Subcutaneous abdominal adipose tissue (tissue), 5 donors: ENCODE data around the gene C10orf62.
"Not testable (repeated sequence)": the region's sequence is repeated elsewhere in the genome, so short reads cannot be mapped to it uniquely, and the experiment has no call there.

Experiments used
- H3K27ac ChIP-seq: one replicate; pipeline ENCODE4 v1.7.0; 2013; ENCODE audit warnings: low read depth, mild to moderate bottlenecking, inconsistent platforms, low read length, moderate library complexity
- H3K27me3 ChIP-seq, 5 donors: one replicate each; pipeline ENCODE4 v1.7.0; 2013; ENCODE audit warnings: low read length in 5 of 5, inconsistent platforms in 1 of 5; ENCODE audit not compliant: control insufficient read depth in 5 of 5, insufficient read depth in 4 of 5
- H3K36me3 ChIP-seq, 5 donors: one replicate each; pipeline ENCODE4 v1.7.0; 2013; ENCODE audit warnings: low read length in 5 of 5; ENCODE audit not compliant: control insufficient read depth in 5 of 5, insufficient read depth in 5 of 5
- H3K4me1 ChIP-seq, 5 donors: one replicate each; pipeline ENCODE4 v1.7.0; 2013; ENCODE audit warnings: low read length in 5 of 5, mild to moderate bottlenecking in 3 of 5, moderate library complexity in 1 of 5; ENCODE audit not compliant: control insufficient read depth in 5 of 5, insufficient read depth in 5 of 5
- H3K4me3 ChIP-seq, 5 donors: one replicate each; pipeline ENCODE4 v1.7.0; 2013; ENCODE audit warnings: low read length in 5 of 5, low read depth in 1 of 5
- H3K9ac ChIP-seq, 5 donors: one replicate each; pipeline ENCODE4 v1.7.0; 2013; ENCODE audit warnings: low read length in 5 of 5, mild to moderate bottlenecking in 4 of 5, moderate library complexity in 3 of 5
- H3K9me3 ChIP-seq, 5 donors: one replicate each; pipeline ENCODE4 v1.7.0; 2013; ENCODE audit warnings: low read length in 5 of 5; ENCODE audit not compliant: control insufficient read depth in 5 of 5
- donor health status: healthy.
- donor health status: healthy.
- donor health status: healthy.
- donor health status: healthy.
- donor health status: healthy.

The C10orf62 gene

GRCh38 chr10:97573672-97574071, 15.8 kb upstream of the C10orf62 start:
- H3K9ac ChIP-seq, result no peak overlapping the region
- H3K4me3 ChIP-seq, result no peak overlapping the region
- peaks cover 4 to 11% (median 11%) of the 10 kb centered on the region in 5 donors for H3K4me1 ChIP-seq
- H3K27me3 ChIP-seq, result no peaks in the 10 kb centered on the region
- H3K27ac ChIP-seq, result no peak overlapping the region
- no peaks in the 10 kb centered on the region for H3K9me3 ChIP-seq
- peaks cover 3 to 32% (median 24%) of the 10 kb centered on the region in 5 donors for H3K36me3 ChIP-seq

GRCh38 chr10:97574374-97575126, 15.0 kb upstream of the C10orf62 start:
- Histone ChIP-seq H3K9me3 (no peaks in the 10 kb centered on the region), H3K9ac (no peak overlapping the region)

GRCh38 chr10:97575127-97575668, 14.3 kb upstream of the C10orf62 start:
- Histone ChIP-seq H3K27me3 (peaks cover 0 to 3% (median 0%) of the 10 kb centered on the region in 5 donors), H3K27ac (no peak overlapping the region), H3K9ac (no peak overlapping the region), H3K4me1 (peaks cover 4 to 11% (median 11%) of the 10 kb centered on the region in 5 donors), H3K9me3 (no peaks in the 10 kb centered on the region), H3K36me3 (peaks cover 0 to 17% (median 12%) of the 10 kb centered on the region in 5 donors), H3K4me3 (no peak overlapping the region)

More at GRCh38 chr10:97574374-97575126, 15.0 kb upstream of the C10orf62 start:
- H3K4me1 ChIP-seq, result peaks cover 4 to 11% (median 11%) of the 10 kb centered on the region in 5 donors
- peaks cover 0 to 24% (median 18%) of the 10 kb centered on the region in 5 donors for H3K36me3 ChIP-seq
- H3K4me3 ChIP-seq, result no peak overlapping the region
- peaks cover 0 to 3% (median 0%) of the 10 kb centered on the region in 5 donors for H3K27me3 ChIP-seq
- no peak overlapping the region for H3K27ac ChIP-seq

- not testable (repeated sequence) for H3K9ac ChIP-seq, H3K9me3 ChIP-seq, H3K27me3 ChIP-seq, H3K27ac ChIP-seq, H3K36me3 ChIP-seq, H3K4me3 ChIP-seq
- peaks cover 4 to 18% (median 15%) of the 10 kb centered on the region in 5 donors for H3K4me1 ChIP-seq
Measured at GRCh38 chr10:97576487-97576886, 13.0 kb upstream of the C10orf62 start.

- H3K9ac ChIP-seq, result no peak overlapping the region
- no peak overlapping the region for H3K4me3 ChIP-seq
- H3K27ac ChIP-seq, result no peak overlapping the region
- H3K27me3 ChIP-seq, result peaks cover 0 to 3% (median 0%) of the 10 kb centered on the region in 5 donors
- no peaks in the 10 kb centered on the region for H3K36me3 ChIP-seq
- peaks cover 0 to 10% (median 7%) of the 10 kb centered on the region in 5 donors for H3K4me1 ChIP-seq
- no peaks in the 10 kb centered on the region for H3K9me3 ChIP-seq
Measured at GRCh38 chr10:97577701-97578100, 11.8 kb upstream of the C10orf62 start.

GRCh38 chr10:97578171-97578844, 11.2 kb upstream of the C10orf62 start:
- no peaks in the 10 kb centered on the region for H3K9me3 ChIP-seq
- no peak overlapping the region for H3K9ac ChIP-seq
- H3K27ac ChIP-seq, result no peak overlapping the region
- H3K27me3 ChIP-seq, result peaks cover 0 to 3% (median 0%) of the 10 kb centered on the region in 5 donors
- peaks cover 0 to 7% (median 3%) of the 10 kb centered on the region in 5 donors for H3K4me1 ChIP-seq
- H3K4me3 ChIP-seq, result peak overlapping the region in 1 of 5 donors; percentile 19
- H3K36me3 ChIP-seq, result no peaks in the 10 kb centered on the region

- no peaks in the 10 kb centered on the region for H3K36me3 ChIP-seq
- no peak overlapping the region for H3K9ac ChIP-seq
- H3K9me3 ChIP-seq, result no peaks in the 10 kb centered on the region
- peaks cover 0 to 3% (median 0%) of the 10 kb centered on the region in 5 donors for H3K27me3 ChIP-seq
- no peak overlapping the region for H3K4me3 ChIP-seq
- no peak overlapping the region for H3K27ac ChIP-seq
- H3K4me1 ChIP-seq, result peaks cover 0 to 30% (median 22%) of the 10 kb centered on the region in 5 donors
Measured at GRCh38 chr10:97580421-97581367, 8.8 kb upstream of the C10orf62 start.

- Histone ChIP-seq H3K9ac (no peak overlapping the region), H3K36me3 (no peaks in the 10 kb centered on the region), H3K4me1 (peaks cover 0 to 35% (median 22%) of the 10 kb centered on the region in 5 donors), H3K27me3 (peaks cover 0 to 3% (median 0%) of the 10 kb centered on the region in 5 donors), H3K27ac (no peak overlapping the region), H3K9me3 (no peaks in the 10 kb centered on the region), H3K4me3 (no peak overlapping the region)
Measured at GRCh38 chr10:97582169-97582568, 7.4 kb upstream of the C10orf62 start.

GRCh38 chr10:97583476-97583875, 6.0 kb upstream of the C10orf62 start:
- Histone ChIP-seq H3K4me1 (peaks cover 0 to 35% (median 22%) of the 10 kb centered on the region in 5 donors), H3K27me3 (peaks cover 0 to 3% (median 0%) of the 10 kb centered on the region in 5 donors), H3K4me3 (no peak overlapping the region), H3K9ac (no peak overlapping the region), H3K9me3 (no peaks in the 10 kb centered on the region), H3K27ac (no peak overlapping the region), H3K36me3 (no peaks in the 10 kb centered on the region)
